GM18499 (cell line): Measurements from ENCODE around the gene TPMT.

ENCODE experiments used
- ATAC-seq: cut with Tn5 transposase; IDR thresholded peaks from one replicate; pipeline ENCODE4 v1.9.1; 2021; ENCODE audit warnings: moderate number of reproducible peaks; ENCODE audit not compliant: insufficient read depth, unreplicated experiment

TPMT gene

GRCh38 chr6:18119236-18119635 lies 35.6 kb downstream of the TPMT start:
- ATAC-seq, result no peak

DNA sequence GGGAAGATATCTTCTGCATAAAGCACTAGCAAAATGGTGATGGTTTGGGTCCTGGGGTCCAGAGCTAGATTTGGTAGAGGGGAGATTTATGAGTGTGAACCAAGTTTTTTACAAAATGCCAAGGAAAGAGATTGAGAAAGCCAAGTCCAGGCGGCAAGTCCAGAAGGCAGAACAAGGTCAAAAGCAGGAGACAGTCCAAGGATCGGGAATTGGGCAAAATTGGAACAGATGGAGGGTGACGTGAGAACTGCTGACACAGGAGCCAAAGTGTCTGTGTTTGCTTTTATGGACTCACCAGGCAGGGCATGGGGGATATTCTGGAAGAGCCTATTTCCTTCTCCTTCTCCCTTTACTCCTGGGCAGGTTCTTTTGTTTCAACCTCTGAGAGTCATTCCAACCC lies 36.5 kb downstream of the TPMT start:
- ATAC-seq, result no peak

- ATAC-seq, result no peak
These were observed 37.7 kb downstream of the TPMT start for GRCh38 chr6:18117136-18117535.

DNA sequence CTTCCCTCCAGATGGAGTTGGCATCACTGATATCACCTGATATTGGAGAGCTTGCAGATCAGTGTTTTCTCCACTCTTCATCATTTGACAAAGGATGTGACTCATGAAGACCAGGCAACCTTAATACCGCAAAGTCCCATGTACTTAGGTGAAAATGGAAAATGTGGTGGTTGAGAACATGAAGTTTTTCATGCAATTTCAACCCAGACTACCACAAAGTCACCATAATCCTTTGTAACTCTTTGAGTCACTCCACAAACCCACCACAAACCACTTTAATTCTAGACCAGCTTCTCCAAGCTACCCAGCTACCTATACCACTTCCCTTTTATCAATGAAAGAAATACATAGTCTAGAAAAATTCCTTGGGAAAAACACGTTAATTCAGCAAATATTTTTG lies 39.5 kb downstream of the TPMT start:
- ATAC-seq, result no peak

- no peak for ATAC-seq
These were observed 44.7 kb downstream of the TPMT start for GRCh38 chr6:18110162-18110561.

DNA sequence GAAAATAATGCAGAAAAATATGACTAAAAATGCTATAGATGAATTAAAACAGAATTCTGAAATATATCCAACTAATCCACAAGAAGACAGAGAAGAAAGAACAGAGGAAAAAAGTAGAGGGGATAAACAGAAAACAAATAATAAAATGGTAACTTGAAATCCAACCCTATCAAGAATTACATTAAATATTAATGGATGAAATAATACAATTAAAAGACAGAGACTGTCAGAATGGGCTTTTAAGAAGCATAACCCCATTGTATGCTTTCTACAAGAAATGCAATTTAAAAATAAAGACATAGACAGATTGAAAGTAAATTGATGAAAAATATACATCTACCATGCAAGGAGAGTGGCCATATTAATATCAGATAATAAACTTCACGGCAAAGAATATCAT lies 47.8 kb downstream of the TPMT start:
- no peak for ATAC-seq

DNA sequence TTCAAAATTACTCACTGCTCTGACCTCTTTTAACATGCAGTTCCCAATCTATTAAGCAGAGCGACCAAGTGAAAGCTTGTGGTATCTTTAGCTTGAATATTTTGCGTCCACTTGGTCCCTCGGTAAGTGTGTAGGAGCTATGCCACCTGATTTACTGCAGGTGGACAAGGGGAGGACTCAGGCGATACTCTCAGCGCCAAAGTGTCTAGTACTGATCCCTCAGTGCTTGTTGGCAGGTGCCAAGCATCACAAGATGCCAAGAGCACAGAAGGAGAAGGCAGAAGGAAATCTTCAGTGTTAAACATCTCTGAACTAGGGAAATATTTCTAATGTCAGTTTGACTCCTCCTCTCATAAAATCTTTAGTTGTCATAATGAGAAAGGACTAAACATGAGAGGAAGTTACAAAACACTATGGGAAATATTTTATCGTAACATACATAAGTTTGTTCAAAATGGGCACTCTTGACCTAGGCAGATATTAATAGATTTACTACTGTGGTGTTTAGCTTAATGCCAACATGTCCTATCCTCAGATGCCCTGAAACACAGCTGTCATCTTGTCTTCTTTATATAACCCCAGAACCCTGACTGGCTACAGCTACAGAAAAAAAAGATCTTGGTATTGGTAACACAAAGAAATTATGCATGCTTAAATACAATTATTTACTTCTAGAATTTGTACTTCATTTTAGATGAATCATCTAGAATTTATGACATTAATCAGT lies 51.9 kb downstream of the TPMT start:
- no peak for ATAC-seq

GRCh38 chr6:18101873-18102272 lies 53.0 kb downstream of the TPMT start:
- no peak for ATAC-seq

- no peak for ATAC-seq
These were observed 53.6 kb downstream of the TPMT start for GRCh38 chr6:18101271-18101670.

DNA sequence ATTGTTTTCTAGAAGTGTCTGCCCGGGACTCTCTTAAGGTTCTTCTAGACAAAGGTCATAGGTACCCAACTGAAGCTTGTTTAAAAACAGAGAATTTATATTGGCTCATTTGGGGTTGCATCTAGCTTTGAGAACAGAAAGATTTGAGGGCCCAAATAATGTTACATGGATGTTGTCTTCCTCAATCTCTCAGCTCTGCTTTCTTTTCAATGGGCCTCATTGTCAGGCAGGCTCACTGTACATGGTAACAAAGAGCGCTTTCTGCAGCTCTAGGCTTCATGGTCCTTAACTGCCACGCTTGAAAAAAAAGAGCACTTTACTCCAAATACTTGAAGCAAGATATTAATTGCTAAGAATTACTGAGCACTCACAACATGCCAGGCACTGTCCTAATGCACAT lies 54.6 kb downstream of the TPMT start:
- no peak for ATAC-seq

- no peak for ATAC-seq
These were observed 55.4 kb downstream of the TPMT start for GRCh38 chr6:18099511-18099910.

DNA sequence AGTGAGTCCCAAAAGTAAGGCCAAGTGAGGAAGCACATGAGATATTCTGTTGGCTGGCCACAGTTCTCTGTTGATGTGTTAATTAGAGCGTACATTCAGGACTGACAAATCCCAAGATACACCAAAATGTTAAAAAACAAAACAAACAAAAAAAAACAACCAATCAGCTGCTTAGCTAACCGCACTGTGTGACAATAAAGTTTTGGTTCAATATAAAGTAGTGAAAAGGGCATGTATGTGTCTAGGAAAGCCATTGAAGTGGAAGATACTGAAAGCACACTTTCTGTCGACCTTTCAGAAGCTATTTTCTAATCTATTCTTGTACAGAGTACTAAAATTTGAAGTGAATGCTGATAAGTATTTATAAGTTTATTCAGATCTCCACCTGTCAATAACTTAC lies 58.5 kb downstream of the TPMT start:
- no peak for ATAC-seq

- no peak for ATAC-seq
These were observed 63.5 kb downstream of the TPMT start for GRCh38 chr6:18091382-18091781.

DNA sequence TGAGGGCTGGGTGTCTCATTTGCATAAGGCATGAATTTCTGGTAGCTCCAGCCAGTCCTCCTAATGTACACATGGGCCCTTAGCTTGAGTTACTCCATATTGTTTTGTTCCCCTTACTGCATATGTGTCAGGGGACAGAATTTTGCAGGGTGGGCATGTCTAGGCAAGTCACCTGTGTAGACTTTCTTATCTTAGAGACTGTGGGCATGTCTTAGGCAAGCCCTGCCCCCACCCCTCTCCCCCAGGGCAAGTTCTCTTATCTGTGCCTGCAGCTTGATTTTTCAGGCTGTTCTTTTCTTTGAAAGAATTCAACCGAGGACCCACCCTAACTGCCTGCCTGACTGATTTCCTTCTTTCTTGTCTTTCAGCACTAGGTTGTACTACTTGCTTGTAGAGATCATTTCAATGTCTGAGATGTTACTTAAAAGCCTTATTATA lies 64.5 kb downstream of the TPMT start:
- no peak for ATAC-seq

- no peak for ATAC-seq
These were observed 66.2 kb downstream of the TPMT start for GRCh38 chr6:18088419-18089296.

GRCh38 chr6:18087396-18088165 lies 67.3 kb downstream of the TPMT start:
- ATAC-seq, result no peak

- ATAC-seq, result no peak
These were observed 73.7 kb downstream of the TPMT start for GRCh38 chr6:18081025-18081668.

DNA sequence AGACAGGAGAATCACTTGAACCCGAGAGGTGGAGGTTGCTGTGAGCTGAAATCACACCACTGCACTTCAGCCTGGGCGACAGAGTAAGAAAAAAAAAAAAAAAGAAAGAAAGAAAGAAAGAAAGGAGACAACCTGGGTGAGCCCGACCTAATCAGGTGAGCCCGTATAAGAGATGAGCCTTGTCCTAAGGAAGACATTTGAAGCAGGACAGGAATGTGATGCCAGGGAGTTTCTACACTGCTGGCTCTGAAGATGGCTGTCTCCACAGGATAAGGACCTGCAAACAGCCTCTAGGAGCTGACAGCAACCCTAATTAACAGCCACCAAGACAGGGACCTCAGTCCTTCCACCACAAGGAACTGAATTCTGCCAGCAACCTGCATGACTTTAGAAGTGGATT lies 74.3 kb downstream of the TPMT start:
- no peak for ATAC-seq

DNA sequence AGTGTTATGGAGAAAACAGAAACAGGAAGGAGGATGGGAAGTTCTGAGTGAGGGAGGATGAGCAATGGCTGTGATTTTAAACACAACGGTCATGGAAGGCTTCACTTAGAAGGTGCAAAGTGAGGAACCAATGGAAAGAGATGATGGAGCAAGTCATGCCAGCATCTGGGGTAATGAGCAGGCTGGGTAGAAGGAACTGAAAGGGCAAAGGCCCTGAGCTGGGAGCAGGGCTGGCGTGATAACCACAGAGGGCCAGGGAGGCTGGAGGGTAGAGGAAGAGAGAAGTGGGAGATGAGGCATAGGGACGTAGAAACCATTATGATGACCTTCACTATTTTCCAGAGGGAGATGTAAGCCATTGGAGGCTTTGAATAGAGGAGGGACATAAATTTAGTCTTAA lies 76.0 kb downstream of the TPMT start:
- no peak for ATAC-seq
